Dedifferentiated amniotic fluid mesenchymal stem cell (primary cell): ENCODE results near the gene ZNF784.
A peak's percentile ranks its signal among the peaks of the same experiment; 100 is the strongest.

Experiments used
- DNase-seq: peaks from one replicate; pipeline ENCODE4 v3.0.0-alpha.2; 2016; ENCODE audit errors: extremely low spot score

ZNF784 gene

GRCh38 chr19:55602104-55603001, 22.0 kb downstream of the ZNF784 start:
- no peak for DNase-seq

- no peak for DNase-seq
Measured at GRCh38 chr19:55601084-55601483, 23.3 kb downstream of the ZNF784 start.

- no peak for DNase-seq
Measured at GRCh38 chr19:55600662-55601028, 23.7 kb downstream of the ZNF784 start.

- DNase-seq = peak; percentile 73
Measured at GRCh38 chr19:55599842-55600661, 24.3 kb downstream of the ZNF784 start, which contains the start of gene ZNF524. Gene ZNF524, plus strand, starts transcription at chr19:55600288. Its CDS starts 1,825 bp downstream, at chr19:55602113.

- DNase-seq = peak; percentile 98
Measured at GRCh38 chr19:55599468-55599841, 24.9 kb downstream of the ZNF784 start, which contains the start of gene FIZ1. Gene FIZ1, minus strand, starts transcription at chr19:55599517. Its CDS starts 1,652 bp downstream, at chr19:55597865.

- DNase-seq = peak; percentile 91
Measured at GRCh38 chr19:55598719-55599467, 25.5 kb downstream of the ZNF784 start.

- DNase-seq = no peak
Measured at GRCh38 chr19:55598034-55598433, 26.3 kb downstream of the ZNF784 start.

- DNase-seq = no peak
Measured at GRCh38 chr19:55597501-55597921, 26.9 kb downstream of the ZNF784 start.

- no peak for DNase-seq
Measured at GRCh38 chr19:55596304-55596703, 28.1 kb downstream of the ZNF784 start.

- DNase-seq = no peak
Measured at GRCh38 chr19:55594996-55595545, 29.3 kb downstream of the ZNF784 start.

- no peak for DNase-seq
Measured at GRCh38 chr19:55593096-55593772, 31.1 kb downstream of the ZNF784 start.

GRCh38 chr19:55592391-55593090, 31.8 kb downstream of the ZNF784 start:
- DNase-seq = no peak

GRCh38 chr19:55591555-55591954, 32.8 kb downstream of the ZNF784 start:
- DNase-seq = no peak

GRCh38 chr19:55590617-55591016, 33.7 kb downstream of the ZNF784 start:
- no peak for DNase-seq

GRCh38 chr19:55590109-55590508, 34.3 kb downstream of the ZNF784 start:
- no peak for DNase-seq

- DNase-seq = no peak
Measured at GRCh38 chr19:55588738-55589137, 35.6 kb downstream of the ZNF784 start.

- peak; percentile 81 for DNase-seq
Measured at GRCh38 chr19:55586976-55587668, 37.2 kb downstream of the ZNF784 start.

- DNase-seq = no peak
Measured at GRCh38 chr19:55585658-55586339, 38.6 kb downstream of the ZNF784 start.

GRCh38 chr19:55584871-55585270, 39.5 kb downstream of the ZNF784 start:
- no peak for DNase-seq
